H1 (cell line): Measurements from ENCODE around the gene TSN. TPM values are rescaled to one million over a fixed set of nuclear protein-coding genes. Genes with fewer than 3 reads are reported as not detected.

ENCODE experiments used
- ATF3 ChIP-seq: IDR thresholded peaks from 2 replicates; pipeline ENCODE4 v1.6.1; 2011; ENCODE audit warnings: low read depth, mild to moderate bottlenecking, low read length; ENCODE audit not compliant: insufficient read depth
- CEBPB ChIP-seq: IDR thresholded peaks from 2 replicates; pipeline ENCODE4 v1.6.1; 2012; ENCODE audit warnings: low read depth, low read length
- EZH2 ChIP-seq: fragments of 200-600 bp; sonication (generic); IDR thresholded peaks from 2 replicates; pipeline ENCODE4 v1.7.1; 2012; ENCODE audit warnings: low read depth, mild to moderate bottlenecking, moderate library complexity, low read length, inconsistent platforms; ENCODE audit not compliant: severe bottlenecking
- GABPA ChIP-seq: IDR thresholded peaks from 2 replicates; pipeline ENCODE4 v1.6.1; 2011; ENCODE audit warnings: mild to moderate bottlenecking, low read length, moderate library complexity, borderline replicate concordance; ENCODE audit not compliant: insufficient read depth
- GTF2F1 ChIP-seq: IDR thresholded peaks from 2 replicates; pipeline ENCODE4 v1.6.1; 2012; ENCODE audit warnings: low read depth, low read length, improper control_type of control experiment, borderline replicate concordance
- JUND ChIP-seq: IDR thresholded peaks from 2 replicates; pipeline ENCODE4 v1.6.1; 2011; ENCODE audit warnings: mild to moderate bottlenecking, improper control_type of control experiment, low read length
- RFX5 ChIP-seq: IDR thresholded peaks from 2 replicates; pipeline ENCODE4 v1.6.1; 2011; ENCODE audit warnings: low read depth, low read length, improper control_type of control experiment, borderline replicate concordance
- SIN3A ChIP-seq, 2 experiments: IDR thresholded peaks in 1 of 2; conservative IDR thresholded peaks in 1 of 2; 2 replicates each; pipeline ENCODE4 v1.6.1; 2011 to 2012; ENCODE audit warnings: low read length in 2 of 2, improper control_type of control experiment in 1 of 2, low read depth in 1 of 2, mild to moderate bottlenecking in 1 of 2
- SIRT6 ChIP-seq: IDR thresholded peaks from one replicate; pipeline ENCODE4 v1.7.1; 2012; ENCODE audit warnings: low read length, inconsistent platforms
- SIX5 ChIP-seq: IDR thresholded peaks from 2 replicates; pipeline ENCODE4 v1.6.1; 2011; ENCODE audit warnings: mild to moderate bottlenecking, low read depth, low read length
- TEAD4 ChIP-seq: IDR thresholded peaks from 2 replicates; pipeline ENCODE4 v1.6.1; 2012; ENCODE audit warnings: low read depth, low read length, inconsistent platforms, mixed read lengths
- polyA plus RNA-seq, 7 experiments: library from polyadenylated mRNA; depleted of rRNA in 3 of 7; stranded (reverse) in 5 of 7; unstranded in 2 of 7; fragments of >200 nt in 5 of 7; fragments of 200-250 nt in 2 of 7; gene quantifications; 1 replicate in 5 of 7; 2 replicates in 1 of 7; 4 replicates in 1 of 7; pipeline versions ENCODE4 v1.2.1 to v1.2.3, GENCODE V29; 2011 to 2013; ENCODE audit warnings: missing spikeins in 2 of 7, mixed read lengths in 2 of 7
- total RNA-seq: library from RNA; stranded (reverse); fragmentation: NEBNext Ultra II Directional; extraction: Animal tissue kit (Norgen Biotek cat#: 25700); gene quantifications from 2 replicates; pipeline ENCODE4 v1.2.1, GENCODE V29; 2021
- TF ChIP-seq, protein P1 (sequence below): fragments of 300-600 bp; sonication (generic); IDR thresholded peaks from 2 replicates; pipeline ENCODE4 v1.7.1; 2012; ENCODE audit warnings: low read length, moderate library complexity, mild to moderate bottlenecking, inconsistent platforms; ENCODE audit not compliant: insufficient replicate concordance

The TSN gene
- total and polyA plus RNA-seq, 2 of the 8 experiments (the other 6 are each of a cell fraction or from before 2014, with no cell fraction given) = 44.4 to 96.1 TPM

GRCh38 chr2:121796239-121796638 is 40.8 kb downstream of the TSN start (continued):
- TF ChIP-seq, protein P1, sequence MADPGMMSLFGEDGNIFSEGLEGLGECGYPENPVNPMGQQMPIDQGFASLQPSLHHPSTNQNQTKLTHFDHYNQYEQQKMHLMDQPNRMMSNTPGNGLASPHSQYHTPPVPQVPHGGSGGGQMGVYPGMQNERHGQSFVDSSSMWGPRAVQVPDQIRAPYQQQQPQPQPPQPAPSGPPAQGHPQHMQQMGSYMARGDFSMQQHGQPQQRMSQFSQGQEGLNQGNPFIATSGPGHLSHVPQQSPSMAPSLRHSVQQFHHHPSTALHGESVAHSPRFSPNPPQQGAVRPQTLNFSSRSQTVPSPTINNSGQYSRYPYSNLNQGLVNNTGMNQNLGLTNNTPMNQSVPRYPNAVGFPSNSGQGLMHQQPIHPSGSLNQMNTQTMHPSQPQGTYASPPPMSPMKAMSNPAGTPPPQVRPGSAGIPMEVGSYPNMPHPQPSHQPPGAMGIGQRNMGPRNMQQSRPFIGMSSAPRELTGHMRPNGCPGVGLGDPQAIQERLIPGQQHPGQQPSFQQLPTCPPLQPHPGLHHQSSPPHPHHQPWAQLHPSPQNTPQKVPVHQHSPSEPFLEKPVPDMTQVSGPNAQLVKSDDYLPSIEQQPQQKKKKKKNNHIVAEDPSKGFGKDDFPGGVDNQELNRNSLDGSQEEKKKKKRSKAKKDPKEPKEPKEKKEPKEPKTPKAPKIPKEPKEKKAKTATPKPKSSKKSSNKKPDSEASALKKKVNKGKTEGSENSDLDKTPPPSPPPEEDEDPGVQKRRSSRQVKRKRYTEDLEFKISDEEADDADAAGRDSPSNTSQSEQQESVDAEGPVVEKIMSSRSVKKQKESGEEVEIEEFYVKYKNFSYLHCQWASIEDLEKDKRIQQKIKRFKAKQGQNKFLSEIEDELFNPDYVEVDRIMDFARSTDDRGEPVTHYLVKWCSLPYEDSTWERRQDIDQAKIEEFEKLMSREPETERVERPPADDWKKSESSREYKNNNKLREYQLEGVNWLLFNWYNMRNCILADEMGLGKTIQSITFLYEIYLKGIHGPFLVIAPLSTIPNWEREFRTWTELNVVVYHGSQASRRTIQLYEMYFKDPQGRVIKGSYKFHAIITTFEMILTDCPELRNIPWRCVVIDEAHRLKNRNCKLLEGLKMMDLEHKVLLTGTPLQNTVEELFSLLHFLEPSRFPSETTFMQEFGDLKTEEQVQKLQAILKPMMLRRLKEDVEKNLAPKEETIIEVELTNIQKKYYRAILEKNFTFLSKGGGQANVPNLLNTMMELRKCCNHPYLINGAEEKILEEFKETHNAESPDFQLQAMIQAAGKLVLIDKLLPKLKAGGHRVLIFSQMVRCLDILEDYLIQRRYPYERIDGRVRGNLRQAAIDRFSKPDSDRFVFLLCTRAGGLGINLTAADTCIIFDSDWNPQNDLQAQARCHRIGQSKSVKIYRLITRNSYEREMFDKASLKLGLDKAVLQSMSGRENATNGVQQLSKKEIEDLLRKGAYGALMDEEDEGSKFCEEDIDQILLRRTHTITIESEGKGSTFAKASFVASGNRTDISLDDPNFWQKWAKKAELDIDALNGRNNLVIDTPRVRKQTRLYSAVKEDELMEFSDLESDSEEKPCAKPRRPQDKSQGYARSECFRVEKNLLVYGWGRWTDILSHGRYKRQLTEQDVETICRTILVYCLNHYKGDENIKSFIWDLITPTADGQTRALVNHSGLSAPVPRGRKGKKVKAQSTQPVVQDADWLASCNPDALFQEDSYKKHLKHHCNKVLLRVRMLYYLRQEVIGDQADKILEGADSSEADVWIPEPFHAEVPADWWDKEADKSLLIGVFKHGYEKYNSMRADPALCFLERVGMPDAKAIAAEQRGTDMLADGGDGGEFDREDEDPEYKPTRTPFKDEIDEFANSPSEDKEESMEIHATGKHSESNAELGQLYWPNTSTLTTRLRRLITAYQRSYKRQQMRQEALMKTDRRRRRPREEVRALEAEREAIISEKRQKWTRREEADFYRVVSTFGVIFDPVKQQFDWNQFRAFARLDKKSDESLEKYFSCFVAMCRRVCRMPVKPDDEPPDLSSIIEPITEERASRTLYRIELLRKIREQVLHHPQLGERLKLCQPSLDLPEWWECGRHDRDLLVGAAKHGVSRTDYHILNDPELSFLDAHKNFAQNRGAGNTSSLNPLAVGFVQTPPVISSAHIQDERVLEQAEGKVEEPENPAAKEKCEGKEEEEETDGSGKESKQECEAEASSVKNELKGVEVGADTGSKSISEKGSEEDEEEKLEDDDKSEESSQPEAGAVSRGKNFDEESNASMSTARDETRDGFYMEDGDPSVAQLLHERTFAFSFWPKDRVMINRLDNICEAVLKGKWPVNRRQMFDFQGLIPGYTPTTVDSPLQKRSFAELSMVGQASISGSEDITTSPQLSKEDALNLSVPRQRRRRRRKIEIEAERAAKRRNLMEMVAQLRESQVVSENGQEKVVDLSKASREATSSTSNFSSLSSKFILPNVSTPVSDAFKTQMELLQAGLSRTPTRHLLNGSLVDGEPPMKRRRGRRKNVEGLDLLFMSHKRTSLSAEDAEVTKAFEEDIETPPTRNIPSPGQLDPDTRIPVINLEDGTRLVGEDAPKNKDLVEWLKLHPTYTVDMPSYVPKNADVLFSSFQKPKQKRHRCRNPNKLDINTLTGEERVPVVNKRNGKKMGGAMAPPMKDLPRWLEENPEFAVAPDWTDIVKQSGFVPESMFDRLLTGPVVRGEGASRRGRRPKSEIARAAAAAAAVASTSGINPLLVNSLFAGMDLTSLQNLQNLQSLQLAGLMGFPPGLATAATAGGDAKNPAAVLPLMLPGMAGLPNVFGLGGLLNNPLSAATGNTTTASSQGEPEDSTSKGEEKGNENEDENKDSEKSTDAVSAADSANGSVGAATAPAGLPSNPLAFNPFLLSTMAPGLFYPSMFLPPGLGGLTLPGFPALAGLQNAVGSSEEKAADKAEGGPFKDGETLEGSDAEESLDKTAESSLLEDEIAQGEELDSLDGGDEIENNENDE = no peak
- TF ChIP-seq JUND (no peak), CEBPB (no peak), ATF3 (no peak), TEAD4 (no peak), SIN3A (conservative IDR thresholded peaks at IDR 0.05 in 1 of 2, IDR thresholded peaks at IDR 0.05 in 1 of 2; ENCODE audit: low read depth in 1 of 2, low read length in 2 of 2) (no peak), GABPA (no peak), SIRT6 (no peak), SIX5 (no peak), RFX5 (no peak), GTF2F1 (no peak), EZH2 (no peak)
